Panc1 (cell line): ENCODE data around the gene RALGAPA1. TPM values are rescaled to one million over a fixed set of nuclear protein-coding genes. Genes with fewer than 3 reads are reported as not detected.
"Not testable (repeated sequence)": the region's sequence is repeated elsewhere in the genome, so short reads cannot be mapped to it uniquely, and the experiment has no call there.

Source experiments
- ATAC-seq: fragments of 200-7000 bp; cut with Tn5 transposase; 2 replicates; pipeline ENCODE4 v1.9.1; 2020; ENCODE audit warnings: mild to moderate bottlenecking, moderate library complexity
- BruUV-seq: library from RNA; stranded (reverse); fragments of 400-500 nt; replicated peaks from 2 replicates; lab custom pipeline; 2021; lab: Mats Ljungman, UMichigan
- CTCF ChIA-PET: fragments of 300-600 bp; sonication (Branson Sonifier 250); formaldehyde crosslinking; loops from one replicate; lab custom pipeline; 2022; ENCODE audit warnings: antibody characterized with exemption; lab: Charles Lee
- POLR2A ChIA-PET: fragments of 300-600 bp; sonication (Branson Sonifier 250); formaldehyde crosslinking; loops from one replicate; lab custom pipeline; 2022; ENCODE audit warnings: antibody characterized with exemption; lab: Charles Lee
- DNase-seq: peaks from one replicate; pipeline ENCODE4 v3.0.0-alpha.2; 2010; ENCODE audit warnings: low read depth, low spot score
- H3K27ac ChIP-seq: 2 replicates; pipeline ENCODE4 v1.5.1; 2011; ENCODE audit warnings: mild to moderate bottlenecking, low read length, inconsistent platforms
- H3K27me3 ChIP-seq: fragments of 200-500 bp; sonication (Bioruptor generic); 2 replicates; pipeline ENCODE4 v1.6.0; 2014; ENCODE audit warnings: low read length, inconsistent platforms; ENCODE audit not compliant: control insufficient read depth, insufficient read depth
- H3K36me3 ChIP-seq: fragments of 200-500 bp; sonication (Bioruptor generic); 2 replicates; pipeline ENCODE4 v1.5.1; 2014; ENCODE audit warnings: inconsistent platforms, mild to moderate bottlenecking, low read length, moderate library complexity; ENCODE audit not compliant: control insufficient read depth, insufficient read depth
- H3K4me1 ChIP-seq: 2 replicates; pipeline ENCODE4 v1.5.1; 2011; ENCODE audit warnings: inconsistent platforms, mild to moderate bottlenecking, low read length, moderate library complexity; ENCODE audit not compliant: control insufficient read depth, insufficient read depth
- H3K4me3 ChIP-seq, 2 experiments: 2 replicates each; pipeline ENCODE4 v1.5.1; 2011 to 2012; ENCODE audit warnings: low read depth in 2 of 2, low read length in 2 of 2, mild to moderate bottlenecking in 2 of 2, inconsistent platforms in 1 of 2, moderate library complexity in 1 of 2
- H3K9me3 ChIP-seq: fragments of 200-500 bp; sonication (Bioruptor generic); 2 replicates; pipeline ENCODE4 v1.5.1; 2014; ENCODE audit warnings: low read depth, mild to moderate bottlenecking, inconsistent platforms, low read length, moderate library complexity; ENCODE audit not compliant: control insufficient read depth, insufficient read depth
- CTCF ChIP-seq: fragments of 450-650 bp; IDR thresholded peaks from 2 replicates; pipeline ENCODE4 v1.5.1; 2017; ENCODE audit warnings: mild to moderate bottlenecking
- POLR2AphosphoS5 ChIP-seq: IDR thresholded peaks from 2 replicates; pipeline ENCODE4 v1.6.1; 2012; ENCODE audit warnings: mild to moderate bottlenecking, low read depth, low read length, moderate library complexity
- REST ChIP-seq, 2 experiments: IDR thresholded peaks; 2 replicates each; pipeline ENCODE4 v1.6.1; 2011 to 2012; ENCODE audit warnings: low read depth in 2 of 2, control low read depth in 1 of 2, low read length in 1 of 2, mild to moderate bottlenecking in 1 of 2, moderate library complexity in 1 of 2; ENCODE audit not compliant: insufficient read depth in 1 of 2
- SIN3A ChIP-seq: IDR thresholded peaks from 2 replicates; pipeline ENCODE4 v1.6.1; 2012; ENCODE audit warnings: low read depth, mild to moderate bottlenecking, low read length, moderate library complexity, borderline replicate concordance; ENCODE audit not compliant: insufficient read depth
- TCF7L2 ChIP-seq: IDR thresholded peaks from 2 replicates; pipeline ENCODE4 v1.6.1; 2011; ENCODE audit warnings: mild to moderate bottlenecking, low read depth, low read length, inconsistent platforms
- in situ Hi-C: cut with HindIII; loops from 2 replicates; pipeline ENCODE4 v1.10.0; 2016; ENCODE audit warnings: low sequenced_read_pairs, low pct_unique_long_range_greater_than_20kb
- intact Hi-C: fragments of 100-400 bp; cut with micrococcal nuclease; formaldehyde crosslinking; loops from one replicate; pipeline ENCODE4 v1.10.0; 2022; ENCODE audit not compliant: unreplicated experiment
- total RNA-seq: library from RNA; stranded (reverse); gene quantifications from one replicate; pipeline ENCODE4 v1.2.1, GENCODE V29; 2021; ENCODE audit not compliant: unreplicated experiment

Gene RALGAPA1
- total RNA-seq, 1 experiment from 2014 or later, result 31.5 TPM

- in situ Hi-C loops, H3K4me1 ChIP-seq, H3K27ac ChIP-seq, H3K4me3 ChIP-seq, H3K36me3 ChIP-seq, H3K27me3 ChIP-seq, intact Hi-C loops, CTCF ChIA-PET, DNase-seq, H3K9me3 ChIP-seq, ATAC-seq, BruUV-seq: not testable (repeated sequence)
- POLR2A ChIA-PET, result interaction anchor here (0.6 kb wide), 1 partner anchor 8 kb away, joined by 3 read pairs; no protein-coding TSS in a partner anchor
Measured at GRCh38 chr14:35842245-35842644, 33.1 kb upstream of the RALGAPA1 start.

- not testable (repeated sequence) for ATAC-seq, DNase-seq
Measured at GRCh38 chr14:35841704-35842103, 32.6 kb upstream of the RALGAPA1 start.

GRCh38 chr14:35835208-35835982, 26.3 kb upstream of the RALGAPA1 start:
- Histone ChIP-seq H3K4me1 (no peaks in the 10 kb centered on the region), H3K4me3 (no peak overlapping the region), H3K9me3 (no peaks in the 10 kb centered on the region), H3K27me3 (no peaks in the 10 kb centered on the region), H3K27ac (no peak overlapping the region), H3K36me3 (peaks cover 3% of the 10 kb centered on the region; the same call in 1 of the 2 replicates)
- POLR2A ChIA-PET, result no interaction called here
- no peak for ATAC-seq
- intact Hi-C loops (no loop called here), in situ Hi-C loops (no loop called here)
- TSS peak; percentile 17 for BruUV-seq
- no peak for DNase-seq
- CTCF ChIA-PET, result no interaction called here
- TF ChIP-seq REST (IDR thresholded peaks at IDR 0.05; ENCODE audit: insufficient read depth in 1 of 2, low read depth in 2 of 2, low read length in 1 of 2), result no peak
- no peak for TF ChIP-seq SIN3A
- TF ChIP-seq POLR2AphosphoS5, result no peak

More at GRCh38 chr14:35841704-35842103, 32.6 kb upstream of the RALGAPA1 start:
- intact Hi-C loops, H3K4me1 ChIP-seq, H3K36me3 ChIP-seq, H3K27me3 ChIP-seq, BruUV-seq, CTCF ChIA-PET, H3K27ac ChIP-seq, H3K4me3 ChIP-seq, H3K9me3 ChIP-seq, in situ Hi-C loops, POLR2A ChIA-PET: not testable (repeated sequence)

GRCh38 chr14:35829449-35829848, 20.4 kb upstream of the RALGAPA1 start:
- Histone ChIP-seq H3K27ac (no peak overlapping the region), H3K9me3 (no peaks in the 10 kb centered on the region), H3K4me1 (peaks cover 7% of the 10 kb centered on the region), H3K36me3 (peaks cover 3% of the 10 kb centered on the region; the same call in 1 of the 2 replicates), H3K4me3 (no peak overlapping the region), H3K27me3 (no peaks in the 10 kb centered on the region)
- ATAC-seq (no peak), DNase-seq (no peak)
- intact Hi-C loops, result no loop called here
- ChIA-PET CTCF (no interaction called here), POLR2A (no interaction called here)
- no peak for TF ChIP-seq REST (IDR thresholded peaks at IDR 0.05; ENCODE audit: insufficient read depth in 1 of 2, low read depth in 2 of 2, low read length in 1 of 2)
- TF ChIP-seq CTCF, result no peak
- TF ChIP-seq POLR2AphosphoS5, result no peak
- TF ChIP-seq TCF7L2, result no peak
- no peak for TF ChIP-seq SIN3A
- in situ Hi-C loops, result no loop called here
- BruUV-seq, result no TSS peak
